GM21390 (cell line): ENCODE data around the gene TENM4.

Experiments
- ATAC-seq: cut with Tn5 transposase; IDR thresholded peaks from one replicate; pipeline ENCODE4 v1.9.1; 2021; ENCODE audit not compliant: unreplicated experiment

Gene TENM4

DNA sequence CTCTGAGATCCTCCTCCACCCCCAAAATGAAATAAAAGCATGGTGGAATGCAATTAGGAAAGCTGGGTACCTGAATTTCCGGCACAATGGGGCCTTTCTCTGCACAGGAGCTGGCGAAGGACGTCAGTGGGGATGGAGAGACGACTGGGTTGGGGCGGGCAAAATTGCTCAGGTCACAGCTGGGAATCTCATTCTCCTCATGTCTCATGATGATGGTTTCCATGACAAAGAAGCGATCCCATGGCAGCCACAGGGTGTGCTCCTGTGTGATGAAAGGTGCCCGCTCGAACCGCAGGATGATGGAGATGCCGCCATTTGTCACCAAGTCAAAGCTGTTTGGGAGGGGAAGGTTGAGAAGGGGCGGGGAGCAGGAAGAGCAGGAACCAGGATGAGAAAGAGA lies 708.6 kb downstream of the TENM4 start:
- no peak for ATAC-seq

DNA sequence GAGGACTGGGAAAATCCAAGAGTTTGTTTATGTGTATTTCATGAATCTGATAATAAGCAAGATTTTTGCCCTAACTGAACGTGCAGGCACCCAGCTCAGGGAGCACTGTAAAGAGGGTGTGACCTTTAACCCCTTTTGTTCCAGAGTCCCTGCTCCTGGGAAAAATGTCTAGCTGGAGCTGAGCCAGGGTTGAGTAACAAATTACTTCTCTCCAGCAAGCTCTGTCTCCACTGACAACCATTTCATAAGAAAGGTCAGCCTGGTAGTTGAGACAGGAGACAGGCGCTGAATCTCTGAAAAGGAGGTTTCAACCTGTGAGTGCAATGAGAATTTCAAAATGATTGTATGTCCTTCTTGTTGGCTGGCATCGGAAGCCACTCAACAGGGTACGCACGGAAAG lies 709.8 kb downstream of the TENM4 start:
- ATAC-seq: no peak

DNA sequence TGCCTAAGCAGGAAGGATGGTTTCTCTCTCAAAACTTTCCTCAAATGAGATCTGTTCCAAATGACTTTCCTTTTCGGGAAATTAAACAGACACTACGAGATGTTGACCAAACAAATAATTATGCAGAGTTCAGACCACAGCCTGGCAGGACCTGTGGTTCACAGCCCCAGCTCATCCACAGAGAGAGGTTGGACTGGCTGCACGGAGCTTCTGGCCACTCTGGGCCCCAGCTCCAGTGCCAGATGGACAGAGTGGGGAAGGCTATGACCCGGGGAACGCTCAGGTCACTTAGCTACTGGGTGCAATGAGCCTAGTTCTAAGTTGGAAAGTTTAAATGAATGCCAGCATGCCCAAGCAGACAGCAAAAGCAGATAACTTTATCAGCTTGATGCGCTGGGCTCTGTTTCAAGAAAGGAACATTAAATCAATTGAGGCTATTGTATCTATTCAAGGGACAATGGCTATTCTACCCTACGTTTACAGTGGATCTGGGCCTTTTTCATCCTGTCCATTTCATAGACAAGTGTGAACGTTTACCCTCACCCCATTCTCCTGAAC lies 710.5 kb downstream of the TENM4 start:
- ATAC-seq: no peak

DNA sequence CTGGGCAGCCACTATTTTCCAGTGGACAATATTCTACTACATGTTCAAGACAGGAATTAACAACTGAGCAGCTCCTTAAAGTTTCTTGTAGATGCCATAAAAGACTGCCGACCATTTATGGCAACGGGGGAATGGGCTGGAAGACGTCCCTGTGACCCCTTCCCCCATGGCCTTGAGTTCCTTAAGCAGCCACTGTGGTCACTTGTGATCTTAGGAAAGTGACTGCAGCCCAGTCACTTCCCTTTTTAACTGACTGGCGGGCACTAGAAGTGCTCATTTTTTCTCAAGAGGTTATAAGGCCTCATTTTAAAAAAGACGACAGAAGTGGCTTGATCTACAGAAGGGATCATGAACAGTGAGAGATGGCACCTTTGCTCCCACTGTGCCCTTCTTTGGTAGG lies 713.0 kb downstream of the TENM4 start:
- no peak for ATAC-seq

DNA sequence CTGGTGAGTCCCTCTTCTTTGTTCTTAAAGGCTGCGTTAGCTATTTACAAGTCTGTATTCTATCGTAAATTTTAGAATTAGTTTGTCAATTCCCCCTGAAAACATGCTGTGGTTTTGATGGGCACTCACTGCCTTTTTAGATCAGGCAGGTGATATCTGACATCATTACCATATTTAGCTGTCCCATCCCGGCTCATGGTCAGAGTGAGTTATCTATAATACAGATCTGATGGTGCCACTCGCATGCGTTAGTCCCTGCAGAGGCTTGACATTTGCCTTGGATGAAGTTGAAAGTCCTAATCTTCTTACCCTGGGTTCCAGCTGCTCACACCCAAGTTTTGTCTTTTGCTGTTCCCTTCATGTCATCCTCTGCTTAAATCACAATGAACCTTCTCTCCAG lies 715.6 kb downstream of the TENM4 start:
- no peak for ATAC-seq

DNA sequence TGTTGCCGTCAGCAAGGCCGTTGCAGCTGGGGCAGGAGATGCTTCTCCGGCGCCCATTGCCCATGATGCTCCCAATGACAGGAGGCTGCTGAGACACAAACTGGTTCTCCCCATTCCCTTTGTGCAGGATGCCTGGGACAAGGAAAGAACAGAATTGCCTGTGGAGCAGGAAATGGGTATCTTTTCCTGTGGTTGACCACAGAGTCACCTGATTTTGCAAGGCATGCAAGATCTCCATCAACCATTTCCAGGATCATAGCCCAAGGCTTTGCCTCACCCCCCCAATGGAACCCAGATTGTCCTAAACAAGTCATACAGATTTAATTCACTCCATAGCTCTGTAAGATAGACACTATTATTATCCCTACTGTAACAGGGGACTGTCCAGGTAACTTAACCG lies 718.0 kb downstream of the TENM4 start:
- ATAC-seq: no peak

DNA sequence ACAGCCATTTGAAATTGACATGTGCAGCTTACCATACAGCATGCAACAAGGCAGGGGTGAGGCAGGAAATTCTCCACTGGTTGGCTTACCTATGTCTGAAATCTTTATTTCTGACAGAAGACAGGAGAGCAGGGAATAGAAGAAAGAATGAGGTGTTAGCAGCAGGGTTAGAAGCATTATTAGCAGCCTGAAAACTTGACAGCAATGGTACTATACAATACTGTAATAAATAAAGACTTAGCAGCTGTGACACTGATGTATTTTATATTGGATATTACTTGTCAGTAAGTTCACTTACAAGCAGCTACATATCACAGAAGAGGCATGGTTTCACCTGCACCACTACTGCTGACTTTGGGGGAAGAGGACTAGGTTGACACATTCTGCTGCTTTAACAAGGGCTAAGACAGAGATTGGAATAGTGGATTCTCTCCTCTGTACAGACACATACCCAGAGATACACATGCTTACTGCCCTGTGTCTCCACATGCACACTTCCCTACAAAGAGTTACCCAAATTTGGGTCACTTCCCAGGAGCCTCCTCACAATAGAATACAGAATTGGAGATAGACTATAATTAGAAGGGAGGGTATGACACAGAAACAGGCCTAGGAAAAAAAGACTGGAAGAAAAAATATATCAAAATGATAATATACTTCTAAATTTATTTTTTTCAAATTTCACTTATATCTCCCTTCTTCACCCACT lies 720.4 kb downstream of the TENM4 start:
- no peak for ATAC-seq

DNA sequence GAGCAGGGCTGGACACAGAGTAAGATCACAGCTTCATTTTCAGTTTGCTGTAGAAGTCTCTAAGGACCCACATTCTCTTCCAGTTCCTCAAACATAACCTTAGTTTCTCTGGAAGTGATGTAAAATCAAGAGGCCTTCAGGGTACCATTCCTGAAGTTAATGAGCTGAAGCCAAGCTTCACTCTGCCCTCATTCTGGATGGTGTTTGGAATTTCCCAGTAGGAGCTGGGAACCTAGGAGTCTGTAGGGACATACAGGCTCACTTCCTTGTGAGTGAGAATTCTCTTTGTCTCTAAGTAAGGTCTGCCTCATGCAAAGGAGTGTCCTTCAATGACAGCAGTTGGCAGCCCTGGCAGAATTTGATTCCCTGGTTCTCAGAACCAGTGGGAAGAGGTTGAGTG lies 723.8 kb downstream of the TENM4 start:
- no peak for ATAC-seq

DNA sequence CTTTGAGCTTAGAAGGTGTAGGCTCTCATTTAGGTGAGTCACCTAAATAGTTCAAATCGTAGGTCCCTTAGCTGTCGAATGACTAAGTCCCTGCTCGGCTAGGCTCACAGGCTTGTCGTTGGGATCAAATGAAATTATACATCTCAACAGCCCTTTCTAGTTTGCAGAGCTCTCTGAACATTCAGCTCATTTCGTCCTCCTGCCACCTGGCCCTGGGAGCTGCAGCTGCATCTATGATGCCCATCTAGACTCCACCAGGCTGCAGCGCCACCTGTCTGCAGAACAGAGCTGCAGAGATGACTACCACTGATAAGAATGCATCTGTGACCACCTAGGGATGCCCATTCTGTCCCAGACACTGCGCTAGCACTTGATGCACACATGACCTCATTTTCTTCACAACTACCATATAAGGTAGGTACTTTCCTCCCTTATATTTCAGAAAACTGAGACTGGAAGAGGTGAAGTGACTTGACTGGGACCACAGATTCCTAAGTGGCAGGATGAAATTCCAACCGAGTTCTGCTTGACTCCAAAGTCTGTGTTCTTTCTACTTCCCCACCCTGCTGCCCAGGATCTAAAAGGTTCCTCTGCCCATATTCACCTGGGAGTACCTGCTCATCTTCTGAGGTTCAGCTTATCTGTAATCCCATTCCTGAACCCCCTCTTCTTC lies 725.1 kb downstream of the TENM4 start:
- ATAC-seq: no peak

DNA sequence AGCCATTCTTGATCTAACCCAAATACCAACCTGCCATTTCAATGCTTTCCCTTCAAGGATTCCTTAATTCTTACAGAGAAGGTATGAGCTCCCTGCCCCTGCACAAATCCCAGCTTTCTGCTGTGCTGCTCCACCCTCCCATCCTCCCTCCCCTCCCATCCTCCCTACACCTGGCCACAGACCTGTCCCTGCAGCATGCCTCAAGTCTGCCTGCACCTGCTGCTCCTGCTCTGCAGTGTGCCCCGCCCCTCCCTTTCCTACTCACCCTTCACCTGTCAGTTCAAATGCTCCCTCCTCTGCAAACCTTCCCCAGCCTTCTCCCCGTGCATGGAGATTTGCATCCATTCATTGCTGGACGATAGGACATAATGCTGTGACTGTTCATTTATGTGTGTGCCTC lies 726.3 kb downstream of the TENM4 start:
- no peak for ATAC-seq

DNA sequence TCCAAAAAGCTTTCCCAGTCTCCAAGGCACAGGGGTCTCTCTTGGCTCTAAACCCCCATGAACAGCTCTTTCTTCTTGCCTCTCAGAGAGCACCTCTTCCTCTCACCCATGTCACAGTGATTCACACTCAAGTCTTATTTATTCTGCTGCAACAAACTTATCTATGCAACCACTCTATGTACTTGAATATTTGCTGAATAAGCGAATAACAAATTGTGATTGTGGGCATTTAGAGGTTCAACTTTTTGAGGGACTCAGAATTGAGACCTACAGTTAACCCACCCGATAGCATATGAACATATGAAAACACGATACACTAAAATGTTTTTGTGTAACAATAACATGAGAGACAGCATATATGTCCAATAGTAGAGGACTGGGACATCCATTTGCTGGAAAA lies 729.1 kb downstream of the TENM4 start:
- no peak for ATAC-seq

DNA sequence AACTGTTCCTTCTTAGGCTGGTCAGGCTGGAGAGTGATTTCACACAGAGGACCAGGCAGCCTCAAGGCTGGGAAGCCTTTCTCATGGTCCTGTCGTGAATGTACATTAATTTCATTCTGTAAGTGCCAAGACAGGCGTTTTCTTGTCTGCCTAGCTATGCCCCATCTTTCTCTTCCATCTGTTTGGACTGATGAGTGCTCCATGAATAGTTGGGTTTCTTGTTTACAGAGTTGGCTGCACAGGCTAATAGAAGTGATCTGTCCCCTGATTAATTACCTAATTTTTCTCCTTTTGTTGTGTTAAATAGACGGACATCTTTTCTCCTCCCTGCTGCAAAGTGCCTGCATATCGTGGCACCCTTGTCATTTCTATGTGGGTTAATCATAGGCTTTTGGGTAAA lies 730.4 kb downstream of the TENM4 start:
- ATAC-seq: no peak

DNA sequence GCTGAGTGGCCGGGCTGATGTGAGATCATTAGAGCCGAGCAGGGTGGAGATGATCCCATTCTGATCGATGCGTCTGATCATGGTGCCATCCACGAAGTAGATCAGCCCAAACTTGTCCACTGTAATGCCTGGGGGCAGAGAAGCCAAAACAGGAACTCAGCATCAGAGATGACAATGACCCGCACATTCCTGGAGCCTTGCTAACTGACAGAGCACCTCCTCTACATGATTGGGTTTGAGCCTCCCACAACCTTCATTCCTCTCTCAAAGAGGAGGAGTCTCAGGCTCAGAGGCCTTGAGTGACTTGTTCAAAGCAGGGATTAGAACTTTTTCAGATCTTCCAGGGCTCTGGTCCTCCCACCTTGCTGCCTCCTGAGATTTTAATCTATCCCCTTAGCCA lies 732.4 kb downstream of the TENM4 start:
- no peak for ATAC-seq

DNA sequence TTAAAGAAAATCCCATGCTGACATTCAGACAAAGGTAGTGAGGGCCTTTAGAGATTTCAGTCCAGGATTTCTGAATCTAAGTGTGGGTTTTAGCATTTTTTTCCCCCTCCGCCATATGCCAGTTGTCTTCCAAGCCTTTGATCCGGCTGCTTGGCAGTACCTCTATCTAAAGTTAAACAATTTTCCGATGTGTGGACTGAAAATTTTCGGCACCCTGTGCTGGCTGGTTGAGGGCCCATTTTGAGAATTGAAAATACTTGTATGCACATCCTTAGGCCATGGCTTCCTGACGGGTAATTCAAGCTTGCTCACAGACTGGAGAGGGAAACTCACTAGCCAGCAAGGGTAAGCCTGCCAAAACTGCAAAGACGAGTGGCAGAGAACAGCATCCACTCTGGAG lies 734.3 kb downstream of the TENM4 start:
- no peak for ATAC-seq

DNA sequence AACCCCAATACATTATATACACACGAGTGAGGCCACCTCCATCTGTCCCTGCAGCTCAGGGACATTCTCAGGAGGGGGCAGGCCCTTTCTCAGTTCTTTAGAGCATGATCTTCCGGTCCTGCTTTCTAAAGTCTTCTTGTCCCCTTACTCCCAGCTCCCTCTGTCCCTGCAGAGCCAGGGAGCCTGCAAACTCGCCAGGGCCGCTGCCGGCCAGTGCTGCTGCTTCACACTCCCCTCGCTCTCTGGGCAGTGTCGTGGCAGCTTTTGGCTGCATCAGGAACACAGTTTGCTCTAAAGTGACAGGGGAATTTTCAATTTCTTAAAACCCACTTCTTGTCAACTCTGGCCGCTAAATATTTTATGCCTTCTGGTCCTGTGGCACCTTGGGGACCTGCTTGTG lies 736.0 kb downstream of the TENM4 start:
- ATAC-seq: no peak

DNA sequence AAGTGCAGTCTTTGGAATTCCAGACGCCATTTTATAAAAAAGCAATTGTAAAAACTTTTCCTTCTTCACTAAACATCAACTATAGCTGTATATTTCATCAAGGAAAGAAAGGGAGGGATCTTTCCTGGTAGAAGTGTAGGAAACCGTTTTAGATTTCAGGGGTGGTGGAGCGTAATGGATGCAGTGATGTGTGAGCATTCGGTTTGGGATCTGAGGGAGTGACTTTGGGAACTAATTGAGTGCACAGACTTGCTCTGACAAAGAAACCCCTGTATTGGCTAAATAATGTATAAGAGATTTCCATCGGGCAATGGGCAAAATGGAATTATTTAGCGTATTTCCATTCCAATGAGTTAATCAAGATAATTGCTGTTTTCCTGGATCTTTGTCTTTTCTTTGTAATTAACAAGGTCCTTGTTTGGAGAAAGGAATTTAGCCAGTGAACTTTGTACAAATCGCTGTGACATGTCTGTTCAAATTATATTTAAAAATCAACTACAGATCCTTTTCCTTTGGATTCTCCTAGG lies 741.2 kb downstream of the TENM4 start:
- no peak for ATAC-seq

DNA sequence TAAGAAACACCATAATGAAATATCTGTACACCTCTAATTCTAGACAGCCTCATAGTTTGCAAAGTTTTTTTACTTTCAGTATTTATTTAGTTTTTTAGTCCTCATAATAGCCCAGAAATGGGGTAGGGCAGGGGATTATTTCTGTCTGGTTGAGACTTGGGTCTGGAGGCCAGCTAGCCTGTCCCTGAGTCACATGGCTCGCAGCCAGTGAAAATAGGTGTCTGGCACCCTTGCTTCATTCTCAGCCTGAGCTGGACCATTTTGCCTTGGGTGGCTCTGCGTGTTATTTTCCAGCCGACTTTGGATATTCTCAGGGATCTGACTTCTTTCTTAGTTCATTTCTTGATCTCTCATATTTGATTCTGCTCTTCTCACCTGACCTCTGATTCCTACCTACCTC lies 742.2 kb downstream of the TENM4 start:
- ATAC-seq: no peak

DNA sequence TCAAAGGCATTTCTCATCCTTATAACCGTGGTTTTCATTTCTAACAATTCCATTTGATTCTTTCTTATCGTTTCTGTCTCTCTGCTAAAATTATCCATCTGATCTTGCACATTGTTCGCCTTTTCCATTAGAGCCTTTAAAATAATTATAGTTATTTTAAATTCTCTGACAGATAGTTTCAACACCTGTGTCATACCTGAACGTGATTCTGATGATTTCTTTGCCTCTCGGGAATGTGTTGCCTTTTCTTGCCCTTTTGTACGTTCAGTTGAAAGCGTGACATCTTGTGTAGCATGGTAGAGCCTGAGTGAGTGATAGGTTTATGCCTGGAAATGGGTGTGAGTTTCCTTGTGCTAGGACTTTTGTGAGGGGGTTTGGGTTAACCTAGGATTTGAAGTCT lies 744.7 kb downstream of the TENM4 start:
- ATAC-seq: no peak

DNA sequence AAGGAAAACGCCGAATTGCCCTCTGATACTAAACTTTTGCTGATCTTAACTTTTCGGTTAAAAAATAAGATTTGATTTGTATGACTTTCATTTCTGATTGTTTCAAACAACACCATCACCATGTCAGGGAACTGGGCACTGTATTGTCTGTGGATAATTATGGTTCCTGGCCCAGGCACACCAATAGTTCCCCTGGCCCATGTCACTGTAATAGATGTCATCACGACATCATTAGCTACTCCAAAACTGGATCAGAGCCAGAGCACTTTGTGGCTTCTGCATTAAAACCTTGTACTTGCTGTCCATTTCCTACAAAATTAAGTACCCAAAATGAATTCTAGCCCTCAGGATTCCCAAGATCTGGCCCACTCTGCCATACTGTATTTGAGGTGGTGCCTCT lies 746.7 kb downstream of the TENM4 start:
- no peak for ATAC-seq

DNA sequence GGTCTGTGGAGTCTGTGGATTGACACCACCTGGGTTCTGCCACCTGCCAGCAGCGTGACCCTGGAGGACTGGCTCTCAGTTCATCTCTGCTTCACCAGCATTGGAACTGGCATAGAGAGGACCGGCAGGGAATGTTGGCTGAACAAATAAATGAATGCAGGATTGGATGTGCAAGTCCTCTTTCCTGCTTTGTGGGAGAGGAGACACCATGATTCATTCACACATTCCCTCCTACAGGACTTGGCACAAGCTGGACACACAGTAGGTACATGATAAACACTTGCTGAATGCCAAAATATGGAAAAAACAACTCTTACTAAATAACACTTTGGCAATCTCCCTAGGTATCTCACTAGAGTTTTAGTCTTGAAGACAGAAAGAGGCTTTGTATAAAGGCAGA lies 749.6 kb downstream of the TENM4 start:
- no peak for ATAC-seq

DNA sequence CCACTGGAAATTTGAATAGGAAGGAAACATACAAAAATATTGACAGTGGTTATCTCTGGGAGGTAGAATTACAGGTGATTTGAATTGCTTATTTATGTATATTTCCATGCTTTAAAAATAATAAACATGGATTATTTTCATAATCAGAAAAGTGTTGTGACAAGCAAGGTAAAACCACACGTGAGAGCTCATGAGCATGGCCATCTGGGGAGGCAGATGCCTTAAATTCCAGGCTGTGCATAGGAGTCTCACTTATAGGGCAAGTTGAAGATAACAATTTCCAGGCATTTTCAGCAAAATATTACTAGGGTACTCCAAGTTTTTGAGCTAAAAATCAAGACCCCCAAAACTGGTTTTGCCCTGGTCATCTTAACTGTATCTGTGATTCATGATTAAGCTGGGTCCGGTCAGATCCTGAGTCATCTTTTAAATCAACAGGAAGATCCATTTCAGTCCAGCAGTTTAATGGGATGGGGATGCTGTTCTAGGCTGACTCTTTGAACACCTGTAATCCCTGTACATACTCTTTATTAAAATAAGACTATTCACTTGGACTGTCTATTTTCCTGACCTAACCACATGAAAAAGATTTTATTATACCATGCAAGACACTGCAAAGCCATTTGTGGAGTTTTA lies 750.4 kb downstream of the TENM4 start:
- no peak for ATAC-seq

DNA sequence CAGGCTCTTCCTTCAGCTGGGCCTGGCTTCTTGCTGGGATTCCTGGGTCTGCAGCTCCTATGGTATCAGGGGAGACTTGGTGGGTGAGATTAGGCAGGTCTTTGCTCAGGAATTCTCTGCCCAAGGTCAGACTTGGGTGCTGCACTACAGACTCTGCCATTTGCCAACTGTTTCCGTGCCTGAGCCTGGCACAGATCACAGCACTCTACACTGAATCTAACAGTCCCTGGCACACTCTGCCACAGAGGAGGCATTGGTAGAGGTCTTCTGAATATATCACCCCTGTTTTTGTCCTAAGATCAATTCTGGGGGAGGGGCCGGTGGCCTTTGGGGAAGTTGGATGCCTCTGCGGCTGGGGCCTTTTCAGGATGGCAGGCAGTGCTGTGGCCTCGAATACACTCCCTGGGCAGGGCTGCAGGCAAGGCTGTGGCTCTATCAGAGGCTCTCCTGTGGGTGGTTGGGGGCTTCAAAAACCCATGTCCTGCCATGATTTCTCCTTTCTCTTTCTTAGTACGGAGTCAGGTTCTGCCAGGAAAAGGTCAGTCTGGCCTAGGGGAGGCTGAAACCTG lies 751.2 kb downstream of the TENM4 start:
- ATAC-seq: no peak
